WTC11 (cell line): ENCODE data around the gene TTLL11. TPM values are rescaled to one million over a fixed set of nuclear protein-coding genes. Genes with fewer than 3 reads are reported as not detected.

Experiments
- ATAC-seq: fragments of 200-7000 bp; cut with Tn5 transposase; 2 replicates; pipeline ENCODE4 v1.10.0; 2021; ENCODE audit warnings: mild to moderate bottlenecking, moderate library complexity
- CTCF ChIA-PET: fragments of 300-600 bp; sonication (Branson Sonifier 250); formaldehyde crosslinking; loops from one replicate; lab custom pipeline; 2021; ENCODE audit warnings: antibody characterized with exemption; lab: Charles Lee
- POLR2A ChIA-PET: fragments of 350-600 bp; sonication (Branson Sonifier 250); formaldehyde crosslinking; loops from one replicate; lab custom pipeline; 2021; ENCODE audit warnings: antibody characterized with exemption; lab: Charles Lee
- DNase-seq: peaks from one replicate; pipeline ENCODE4 v3.0.0; 2021; ENCODE audit warnings: low spot score
- H3K27ac Mint-ChIP-seq: 2 replicates; pipeline ENCODE4 v1.8.0; 2021; ENCODE audit warnings: mixed read lengths
- H3K27me3 Mint-ChIP-seq: 2 replicates; pipeline ENCODE4 v1.8.0; 2021; ENCODE audit warnings: low read depth, mild to moderate bottlenecking, moderate library complexity, mixed read lengths
- H3K36me3 Mint-ChIP-seq: 2 replicates; pipeline ENCODE4 v1.8.0; 2021; ENCODE audit warnings: mixed read lengths
- H3K4me1 Mint-ChIP-seq: 2 replicates; pipeline ENCODE4 v1.8.0; 2022; ENCODE audit warnings: mixed read lengths
- H3K4me3 Mint-ChIP-seq: 2 replicates; pipeline ENCODE4 v1.8.0; 2021; ENCODE audit warnings: mild to moderate bottlenecking, moderate library complexity, mixed read lengths
- H3K9me3 Mint-ChIP-seq: 2 replicates; pipeline ENCODE4 v1.8.0; 2021; ENCODE audit warnings: mixed read lengths
- ARID4B ChIP-seq: sonication (generic); formaldehyde crosslinking; IDR thresholded peaks from 2 replicates; pipeline ENCODE4 v1.8.0; 2023; ENCODE audit warnings: missing genetic modification reagents, mild to moderate bottlenecking, borderline replicate concordance
- CREB1 ChIP-seq: sonication (generic); formaldehyde crosslinking; IDR thresholded peaks from 2 replicates; pipeline ENCODE4 v1.8.0; 2023; ENCODE audit warnings: mild to moderate bottlenecking, missing genetic modification reagents
- CTCF ChIP-seq: fragments of 200-600 bp; IDR thresholded peaks from 2 replicates; pipeline ENCODE4 v1.8.0; 2022; ENCODE audit warnings: antibody characterized with exemption
- E2F4 ChIP-seq: sonication (generic); formaldehyde crosslinking; IDR thresholded peaks from 2 replicates; pipeline ENCODE4 v1.8.1; 2022; ENCODE audit warnings: low read depth, mild to moderate bottlenecking, moderate library complexity, missing genetic modification reagents, borderline replicate concordance
- FOXP4 ChIP-seq: sonication (generic); formaldehyde crosslinking; IDR thresholded peaks from 2 replicates; pipeline ENCODE4 v1.8.0; 2022; ENCODE audit warnings: mild to moderate bottlenecking, missing genetic modification reagents
- GABPB1 ChIP-seq: sonication (generic); formaldehyde crosslinking; IDR thresholded peaks from 2 replicates; pipeline ENCODE4 v1.8.1; 2023; ENCODE audit warnings: mild to moderate bottlenecking, missing genetic modification reagents
- HMGA2 ChIP-seq: fragments of 250-450 bp; sonication (Bioruptor Pico); IDR thresholded peaks from 2 replicates; pipeline ENCODE4 v1.4.0; 2021; ENCODE audit warnings: mild to moderate bottlenecking, moderate library complexity
- MAX ChIP-seq: sonication (generic); formaldehyde crosslinking; IDR thresholded peaks from 2 replicates; pipeline ENCODE4 v1.8.0; 2022; ENCODE audit warnings: mild to moderate bottlenecking, missing genetic modification reagents
- MXD4 ChIP-seq: fragments of 250-450 bp; sonication (Bioruptor Pico); IDR thresholded peaks from 2 replicates; pipeline ENCODE4 v1.8.0; 2021; ENCODE audit warnings: mild to moderate bottlenecking, moderate library complexity, borderline replicate concordance
- PREB ChIP-seq: sonication (generic); formaldehyde crosslinking; IDR thresholded peaks from 2 replicates; pipeline ENCODE4 v1.8.1; 2022; ENCODE audit warnings: mild to moderate bottlenecking, missing genetic modification reagents, moderate library complexity, borderline replicate concordance
- SMAD3 ChIP-seq: sonication (generic); formaldehyde crosslinking; IDR thresholded peaks from 2 replicates; pipeline ENCODE4 v1.8.0; 2022; ENCODE audit warnings: missing genetic modification reagents, mild to moderate bottlenecking, borderline replicate concordance
- SP1 ChIP-seq: sonication (generic); formaldehyde crosslinking; conservative IDR thresholded peaks from 2 replicates; pipeline ENCODE4 v1.8.1; 2022; ENCODE audit warnings: missing genetic modification reagents
- ZBTB21 ChIP-seq: sonication (generic); formaldehyde crosslinking; IDR thresholded peaks from 2 replicates; pipeline ENCODE4 v1.8.1; 2023; ENCODE audit warnings: mild to moderate bottlenecking, missing genetic modification reagents, borderline replicate concordance
- ZBTB43 ChIP-seq: sonication (generic); formaldehyde crosslinking; IDR thresholded peaks from 2 replicates; pipeline ENCODE4 v1.8.1; 2023; ENCODE audit warnings: mild to moderate bottlenecking, missing genetic modification reagents
- ZNF263 ChIP-seq: sonication (generic); formaldehyde crosslinking; IDR thresholded peaks from 2 replicates; pipeline ENCODE4 v1.8.1; 2022; ENCODE audit warnings: low read depth, mild to moderate bottlenecking, moderate library complexity, missing genetic modification reagents
- total RNA-seq: library from RNA; stranded (reverse); gene quantifications from 3 replicates; pipeline ENCODE4 v1.2.3, GENCODE V29; 2021

Gene TTLL11
- total RNA-seq, 1 experiment from 2014 or later, result 1.1 TPM

GRCh38 chr9:121835587-121836365, 257.3 kb downstream of the TTLL11 start:
- no peak for DNase-seq

GRCh38 chr9:121833061-121833460, 260.0 kb downstream of the TTLL11 start:
- Mint-ChIP-seq H3K27me3 (no peaks in the 10 kb centered on the region), H3K4me3 (no peak overlapping the region), H3K4me1 (peaks cover 3% of the 10 kb centered on the region; the same call in 1 of the 2 replicates), H3K9me3 (no peaks in the 10 kb centered on the region), H3K27ac (no peak overlapping the region), H3K36me3 (no peaks in the 10 kb centered on the region)
- POLR2A ChIA-PET, result no interaction called here
- DNase-seq, result no peak
- no peak for ATAC-seq
- CTCF ChIA-PET, result interaction anchor here (1.1 kb wide), 1 partner anchor 98 kb away, joined by 3 read pairs; no protein-coding TSS in a partner anchor
- no peak for TF ChIP-seq SMAD3 (CRISPR knock-in tag)
- TF ChIP-seq ARID4B (CRISPR knock-in tag), result no peak
- no peak for TF ChIP-seq ZNF263 (CRISPR knock-in tag)
- TF ChIP-seq PREB, result no peak
- no peak for TF ChIP-seq CREB1

More at GRCh38 chr9:121835587-121836365, 257.3 kb downstream of the TTLL11 start:
- ATAC-seq, result no peak
- POLR2A ChIA-PET, result no interaction called here
- CTCF ChIA-PET, result no interaction called here
- H3K4me1 Mint-ChIP-seq, result peaks cover 5% of the 10 kb centered on the region; the same call in 1 of the 2 replicates
- no peak overlapping the region for H3K27ac Mint-ChIP-seq
- no peaks in the 10 kb centered on the region for H3K27me3 Mint-ChIP-seq
- H3K4me3 Mint-ChIP-seq, result no peak overlapping the region
- no peaks in the 10 kb centered on the region for H3K36me3 Mint-ChIP-seq
- no peak for TF ChIP-seq FOXP4 (CRISPR knock-in tag)
- TF ChIP-seq MXD4, result no peak
- no peak for TF ChIP-seq CTCF
- TF ChIP-seq SP1 (CRISPR knock-in tag), result no peak
- TF ChIP-seq HMGA2 (CRISPR knock-in tag), result no peak
- no peak for TF ChIP-seq ZBTB21 (CRISPR knock-in tag)
- no peak for TF ChIP-seq ZBTB43 (CRISPR knock-in tag)
- no peak for TF ChIP-seq GABPB1
- no peak for TF ChIP-seq MAX (CRISPR knock-in tag)
- no peak for TF ChIP-seq E2F4 (CRISPR knock-in tag)
- no peaks in the 10 kb centered on the region for H3K9me3 Mint-ChIP-seq
